GM19372 (cell line): Measurements from ENCODE around the gene SAMD11.
"Not testable (repeated sequence)": the region's sequence is repeated elsewhere in the genome, so short reads cannot be mapped to it uniquely, and the experiment has no call there.

ENCODE experiments used
- ATAC-seq: cut with Tn5 transposase; IDR thresholded peaks from one replicate; pipeline ENCODE4 v1.9.1; 2021; ENCODE audit warnings: mild to moderate bottlenecking, low read depth, moderate library complexity; ENCODE audit not compliant: unreplicated experiment

The SAMD11 gene, protein sequence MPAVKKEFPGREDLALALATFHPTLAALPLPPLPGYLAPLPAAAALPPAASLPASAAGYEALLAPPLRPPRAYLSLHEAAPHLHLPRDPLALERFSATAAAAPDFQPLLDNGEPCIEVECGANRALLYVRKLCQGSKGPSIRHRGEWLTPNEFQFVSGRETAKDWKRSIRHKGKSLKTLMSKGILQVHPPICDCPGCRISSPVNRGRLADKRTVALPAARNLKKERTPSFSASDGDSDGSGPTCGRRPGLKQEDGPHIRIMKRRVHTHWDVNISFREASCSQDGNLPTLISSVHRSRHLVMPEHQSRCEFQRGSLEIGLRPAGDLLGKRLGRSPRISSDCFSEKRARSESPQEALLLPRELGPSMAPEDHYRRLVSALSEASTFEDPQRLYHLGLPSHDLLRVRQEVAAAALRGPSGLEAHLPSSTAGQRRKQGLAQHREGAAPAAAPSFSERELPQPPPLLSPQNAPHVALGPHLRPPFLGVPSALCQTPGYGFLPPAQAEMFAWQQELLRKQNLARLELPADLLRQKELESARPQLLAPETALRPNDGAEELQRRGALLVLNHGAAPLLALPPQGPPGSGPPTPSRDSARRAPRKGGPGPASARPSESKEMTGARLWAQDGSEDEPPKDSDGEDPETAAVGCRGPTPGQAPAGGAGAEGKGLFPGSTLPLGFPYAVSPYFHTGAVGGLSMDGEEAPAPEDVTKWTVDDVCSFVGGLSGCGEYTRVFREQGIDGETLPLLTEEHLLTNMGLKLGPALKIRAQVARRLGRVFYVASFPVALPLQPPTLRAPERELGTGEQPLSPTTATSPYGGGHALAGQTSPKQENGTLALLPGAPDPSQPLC

DNA sequence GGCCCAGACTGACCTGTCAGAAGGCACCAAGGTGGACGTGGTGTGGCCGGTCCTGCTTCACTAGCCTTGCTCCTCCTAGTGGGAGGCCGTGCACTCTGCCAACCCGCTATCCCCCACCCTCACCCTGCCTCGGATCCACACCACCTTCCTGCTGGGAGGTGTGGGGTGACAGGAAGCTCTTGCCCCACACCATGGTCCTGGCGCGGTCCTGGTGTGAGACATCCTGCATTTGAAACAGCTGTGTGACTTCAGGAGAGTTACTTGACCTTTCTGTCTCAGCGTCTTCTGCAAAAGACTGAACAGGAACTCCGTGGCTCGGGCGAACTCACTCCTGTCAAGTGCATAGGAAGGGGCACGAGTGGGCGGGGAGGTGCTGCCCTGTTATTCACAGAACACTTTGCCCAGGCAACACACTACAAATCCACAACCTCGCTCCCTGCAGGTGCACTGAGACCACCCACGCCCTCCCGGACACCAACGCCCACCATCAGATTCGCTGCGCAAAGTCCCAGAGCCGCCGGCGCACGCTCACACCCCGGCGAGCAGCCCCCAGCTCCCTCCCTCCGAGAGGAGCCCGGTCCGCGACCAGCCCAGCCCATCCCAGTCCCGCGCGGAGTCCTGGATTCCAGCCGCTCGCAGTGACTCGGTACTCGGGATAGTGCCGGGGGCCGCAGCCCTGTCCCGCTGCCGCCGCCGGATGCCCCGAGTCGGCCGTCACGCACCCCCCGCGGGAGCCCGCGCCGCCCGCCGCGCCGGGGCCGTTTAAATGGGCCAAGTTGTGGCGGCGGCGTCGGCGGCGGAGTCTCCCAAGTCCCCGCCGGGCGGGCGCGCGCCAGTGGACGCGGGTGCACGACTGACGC is at the start of gene SAMD11:
SAMD11 (plus strand) TSS at position 793 of the 860 bp plus-strand sequence. CDS start 509 bp downstream, outside the sequence.
- no peak for ATAC-seq

DNA sequence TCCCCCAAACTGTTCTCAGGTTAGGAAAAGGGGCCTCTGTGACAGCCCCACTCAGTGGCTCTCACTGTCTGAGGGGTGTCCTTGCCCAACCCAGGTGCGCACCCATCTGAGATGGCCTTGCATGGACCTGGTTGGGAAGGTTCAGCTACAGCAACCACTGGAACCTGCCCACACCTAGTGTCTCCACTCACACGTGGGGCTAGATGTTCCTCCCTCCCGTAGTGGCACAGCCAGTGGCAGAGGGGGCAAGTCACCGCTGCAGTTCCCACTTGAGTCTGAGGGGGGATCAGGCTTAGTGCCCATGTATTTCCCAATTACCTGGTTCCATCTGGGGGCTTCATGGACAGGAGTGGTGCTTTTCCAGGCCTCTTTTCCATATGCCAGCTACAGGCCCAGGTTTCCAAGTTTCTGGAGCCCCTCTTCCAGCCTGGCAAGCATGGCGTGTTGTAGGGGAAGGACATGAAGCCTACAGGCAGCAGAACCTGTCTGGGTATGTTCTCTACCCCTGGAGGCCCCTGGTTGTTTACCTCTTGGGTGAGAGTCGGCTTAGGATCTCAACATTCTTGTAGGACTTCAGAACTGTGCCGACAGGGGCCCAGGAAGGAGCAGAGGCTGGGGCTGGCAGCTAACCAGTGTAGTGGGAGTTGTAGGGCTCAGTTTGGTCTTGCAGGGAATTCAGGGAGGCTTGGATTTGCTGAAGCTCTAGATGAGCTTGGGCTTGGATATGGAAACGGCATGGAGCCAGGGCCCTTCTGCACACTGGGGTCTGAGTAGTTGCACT is 47.1 kb upstream of the SAMD11 start:
- ATAC-seq = not testable (repeated sequence)

DNA sequence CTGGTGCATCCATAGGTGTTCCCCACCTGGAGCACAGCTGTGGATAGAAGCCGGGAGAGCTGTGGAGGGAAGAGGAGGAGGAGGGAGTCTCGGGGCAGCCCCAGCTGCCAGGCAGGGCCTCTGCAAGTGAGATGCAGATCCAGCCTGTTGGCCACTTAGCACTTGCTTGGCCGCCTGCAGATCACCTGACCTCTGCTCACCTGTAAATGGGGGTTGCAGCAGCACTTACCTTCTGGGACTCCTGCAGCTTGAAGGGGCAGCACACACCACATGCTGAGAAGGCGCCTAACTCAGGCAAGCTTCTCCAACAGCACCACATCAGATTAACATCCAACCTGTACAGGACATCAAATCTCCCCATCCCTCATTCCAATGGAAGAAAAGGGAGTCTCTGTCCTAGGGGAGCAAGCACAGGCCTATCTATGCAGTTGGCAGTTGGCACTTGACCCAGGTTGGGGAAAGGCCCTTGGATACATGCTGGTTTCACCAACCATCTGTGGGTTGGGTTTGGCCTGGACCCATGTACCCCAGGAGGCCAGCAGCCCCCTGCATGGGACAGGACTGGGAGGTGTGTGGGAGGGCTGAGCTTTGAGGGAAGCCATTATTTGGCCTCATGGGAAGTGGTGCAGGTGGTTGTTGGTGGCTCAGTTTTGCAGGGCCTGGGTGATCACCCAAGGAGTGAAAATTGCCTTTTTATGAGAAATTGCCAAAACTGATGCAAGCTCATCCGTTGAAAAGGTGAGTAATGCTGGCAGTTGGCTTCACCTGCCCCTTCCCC is 46.3 kb upstream of the SAMD11 start:
- ATAC-seq = not testable (repeated sequence)

DNA sequence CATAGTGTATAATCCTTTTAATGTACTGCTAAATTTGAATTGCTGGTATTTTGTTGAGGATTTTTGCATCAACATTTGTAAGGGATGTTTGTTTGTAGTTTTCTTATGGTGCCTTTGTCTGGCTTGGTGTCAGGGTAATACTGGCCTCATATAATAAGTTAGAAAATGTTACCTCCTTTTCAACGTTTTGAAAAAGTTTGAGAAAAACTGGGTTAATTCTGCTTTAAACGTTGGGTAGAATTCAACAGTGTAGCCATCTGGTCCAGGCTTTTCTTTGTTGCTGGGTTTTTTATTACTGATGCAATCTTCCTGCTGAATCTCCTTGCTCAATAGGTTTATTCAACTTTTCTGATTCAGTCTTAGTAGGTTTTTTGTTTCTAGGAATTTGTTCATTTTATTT is 43.2 kb upstream of the SAMD11 start:
- ATAC-seq = not testable (repeated sequence)

DNA sequence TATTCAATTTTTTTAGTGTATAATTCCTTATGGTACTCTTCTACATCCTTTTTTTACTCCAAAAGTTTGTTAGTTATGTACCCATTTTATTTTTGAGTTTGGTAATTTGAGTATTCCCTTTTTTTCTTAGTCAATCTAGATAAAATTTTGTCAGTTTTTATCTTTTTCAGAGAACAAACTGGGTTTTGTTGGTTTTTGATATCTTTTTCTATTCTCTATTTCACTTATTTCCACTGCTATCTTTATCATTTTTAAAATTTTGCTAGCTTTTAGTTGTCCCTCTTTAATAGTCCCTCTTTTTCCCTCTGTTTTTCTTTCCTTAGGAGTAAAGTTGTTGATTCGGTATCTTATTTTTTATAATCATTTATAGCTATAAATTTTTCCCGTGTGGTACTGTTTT is 42.8 kb upstream of the SAMD11 start:
- ATAC-seq = not testable (repeated sequence)

DNA sequence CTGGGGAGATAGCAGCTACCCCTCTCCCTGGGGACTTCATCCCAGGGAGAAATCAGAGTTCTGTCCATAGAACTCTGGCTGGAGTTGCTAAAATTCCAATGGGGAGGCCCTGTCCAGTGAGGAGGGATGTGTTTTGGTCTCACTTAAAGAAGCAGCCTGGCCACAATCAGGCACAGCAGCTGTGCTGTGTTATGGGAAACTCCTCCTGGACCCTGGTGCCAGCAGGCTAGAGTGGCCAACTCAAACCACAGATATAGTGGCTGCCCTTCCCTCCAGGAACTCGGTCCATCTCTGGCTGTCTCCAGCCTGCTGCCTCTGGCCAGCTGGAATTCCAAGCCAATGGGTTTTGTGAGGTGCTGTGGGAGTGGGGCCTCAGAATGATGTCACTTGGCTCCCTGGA is 37.4 kb upstream of the SAMD11 start:
- no peak for ATAC-seq

DNA sequence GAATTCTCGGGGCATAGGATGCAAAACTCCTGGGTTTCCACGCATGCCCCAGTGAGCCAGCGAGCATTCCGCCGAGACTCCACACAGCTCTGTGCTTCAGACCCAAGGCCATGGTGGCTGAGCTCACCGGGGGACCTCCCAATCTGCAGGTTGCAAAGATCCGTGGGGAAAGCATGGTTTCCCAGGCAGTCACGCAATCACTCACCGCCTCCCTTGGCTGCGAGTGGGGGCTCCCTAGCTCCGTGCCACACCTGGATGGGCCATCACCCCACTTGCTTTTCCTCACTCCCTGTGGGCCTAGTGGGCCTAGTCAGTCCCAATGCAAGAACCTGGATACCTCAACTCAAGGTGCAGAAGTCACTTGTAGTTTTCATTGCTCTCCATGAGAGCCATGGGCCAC is 37.0 kb upstream of the SAMD11 start:
- no peak for ATAC-seq

DNA sequence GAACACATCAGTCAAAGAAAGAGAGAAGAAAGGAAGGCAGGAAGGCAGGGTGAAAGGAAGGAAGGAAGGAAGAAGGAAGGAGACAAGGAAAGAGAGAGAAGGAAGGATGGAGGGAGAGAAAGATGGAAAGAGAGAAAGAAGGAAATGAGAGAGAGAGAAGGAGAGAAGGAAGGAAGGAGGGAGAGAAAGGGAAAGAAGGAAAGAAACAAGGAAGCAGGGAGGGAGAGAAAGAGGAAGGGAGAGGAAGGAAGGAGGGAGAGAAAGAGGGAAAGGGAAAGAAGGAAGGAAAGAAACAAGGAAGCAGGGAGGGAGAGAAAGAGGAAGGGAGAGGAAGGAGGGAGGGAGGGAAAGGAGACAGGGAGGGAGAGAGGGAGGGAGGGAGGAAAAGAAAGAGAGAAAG is 35.4 kb upstream of the SAMD11 start:
- ATAC-seq = no peak

DNA sequence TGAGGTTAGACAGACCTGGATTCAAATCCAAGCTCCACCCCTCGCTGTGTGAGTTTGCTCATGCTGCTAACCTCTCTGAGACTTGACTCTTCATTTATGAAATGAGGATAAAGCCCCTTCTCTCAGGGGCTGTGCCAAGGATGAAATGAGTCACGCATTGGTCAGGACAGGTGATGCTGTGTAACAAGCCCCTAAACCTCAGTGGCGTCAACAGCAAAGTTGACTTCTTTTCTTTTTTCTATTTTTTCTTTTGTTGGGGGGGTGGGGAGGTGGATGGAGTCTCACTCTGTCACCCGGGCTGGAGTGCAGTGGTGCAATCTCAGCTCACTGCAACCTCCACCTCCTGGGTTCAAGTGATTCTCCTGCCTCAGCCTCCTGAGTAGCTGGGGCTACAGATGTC is 33.9 kb upstream of the SAMD11 start:
- ATAC-seq = not testable (repeated sequence)

DNA sequence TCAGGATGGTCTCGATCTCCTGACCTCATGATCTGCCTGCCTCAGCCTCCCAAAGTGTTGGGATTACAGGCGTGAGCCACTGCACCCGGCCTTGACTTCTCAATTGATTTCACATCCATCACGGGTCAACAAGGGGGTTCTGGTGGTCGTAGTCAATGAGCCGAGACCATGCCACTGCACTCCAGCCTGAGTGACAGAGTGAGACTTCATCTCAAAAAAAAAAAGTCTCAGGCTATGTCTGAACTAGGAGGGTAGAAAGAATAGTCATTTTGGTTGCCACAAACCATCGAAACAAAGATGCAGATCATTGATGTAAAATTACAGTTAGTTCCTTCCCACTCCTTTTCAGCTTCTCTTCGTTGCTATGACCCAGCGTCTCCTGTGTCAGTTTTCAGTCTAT is 33.5 kb upstream of the SAMD11 start:
- not testable (repeated sequence) for ATAC-seq

DNA sequence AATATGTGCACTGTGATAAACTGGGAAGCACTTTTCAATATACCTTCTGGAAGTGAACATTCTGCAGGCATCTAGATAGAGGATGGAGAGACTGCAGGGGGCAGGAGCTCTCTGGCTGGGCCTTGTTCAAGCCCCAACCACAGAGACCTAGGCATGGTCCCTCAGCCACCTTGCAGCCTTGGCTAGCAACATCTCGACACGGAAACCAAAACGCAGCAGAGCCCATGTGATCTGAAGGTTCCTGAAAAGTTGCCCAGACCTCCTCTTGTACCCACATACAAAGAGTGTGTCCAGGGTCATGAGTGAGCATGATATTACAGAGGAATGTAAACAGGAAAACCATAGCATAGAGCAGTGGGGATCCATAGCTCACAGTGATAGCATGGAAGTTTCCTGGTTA is 33.1 kb upstream of the SAMD11 start:
- ATAC-seq = no peak

DNA sequence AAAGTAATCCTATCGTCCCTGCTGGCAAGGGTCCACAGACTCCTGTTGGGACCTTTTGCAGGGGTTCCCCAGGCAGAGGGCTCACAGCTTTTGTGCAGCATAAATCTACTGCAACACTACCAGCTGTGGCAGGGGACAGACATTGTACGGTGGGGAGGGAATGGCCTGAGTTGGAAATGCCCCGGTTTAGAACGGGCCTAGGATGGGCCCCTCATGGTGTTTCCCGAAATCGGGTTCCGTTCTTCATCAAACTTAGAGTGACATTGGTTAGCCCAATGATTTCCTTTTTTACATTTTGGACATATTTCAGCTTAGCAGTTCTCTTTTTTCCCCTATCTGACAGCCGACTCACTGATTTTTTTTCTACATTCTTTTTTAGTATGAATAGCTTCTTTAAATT is 26.5 kb upstream of the SAMD11 start:
- ATAC-seq = no peak

DNA sequence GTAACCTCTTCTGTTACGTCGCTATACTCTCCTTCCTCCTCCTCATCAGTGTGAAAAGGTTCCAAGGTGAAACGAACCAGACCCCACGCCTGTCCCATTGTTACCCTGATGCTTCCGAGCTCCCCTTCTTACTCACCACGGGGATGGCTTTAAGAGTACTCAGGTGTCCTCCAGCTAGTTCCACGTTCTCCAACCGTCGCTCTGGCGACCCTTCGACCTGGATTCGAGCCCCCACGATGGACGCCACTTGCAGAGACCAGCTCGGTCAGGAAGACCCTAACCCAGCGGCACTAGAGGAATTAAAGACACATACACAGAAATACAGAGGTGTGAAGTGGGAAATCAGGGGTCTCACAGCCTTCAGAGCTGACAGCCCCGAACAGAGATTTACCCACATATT is 25.8 kb upstream of the SAMD11 start:
- not testable (repeated sequence) for ATAC-seq

DNA sequence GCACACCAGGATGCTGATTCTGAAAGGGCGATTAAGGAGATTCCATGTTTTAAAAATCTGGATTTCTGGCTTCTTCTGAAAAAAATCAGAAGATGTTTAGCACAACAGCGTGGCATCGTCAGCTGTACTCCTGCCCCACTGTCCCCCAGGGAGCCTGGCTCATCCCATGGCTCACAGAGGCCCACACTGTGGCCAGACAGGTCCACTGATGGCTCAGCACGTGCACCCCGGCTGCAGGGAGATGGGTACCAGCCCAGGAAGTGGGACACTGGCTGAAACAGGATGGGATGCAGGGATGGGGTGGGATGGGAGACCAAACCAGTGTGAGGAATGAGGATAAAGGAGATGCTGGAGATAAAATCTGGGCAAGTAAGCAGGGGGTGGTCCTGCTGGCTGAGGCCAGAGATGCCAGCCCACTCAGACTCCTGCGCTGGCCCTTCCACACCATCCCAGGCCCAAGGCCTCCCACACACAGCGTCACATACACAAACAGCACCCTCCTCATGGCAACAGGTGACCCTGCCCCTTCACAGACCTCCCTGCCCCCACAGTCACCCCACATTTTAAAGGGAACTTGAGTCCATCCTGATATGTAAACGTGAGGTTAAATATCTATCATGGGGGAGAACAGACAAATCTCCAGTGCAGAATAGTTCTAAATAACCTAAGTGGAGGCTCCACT is 23.9 kb upstream of the SAMD11 start:
- ATAC-seq = no peak

DNA sequence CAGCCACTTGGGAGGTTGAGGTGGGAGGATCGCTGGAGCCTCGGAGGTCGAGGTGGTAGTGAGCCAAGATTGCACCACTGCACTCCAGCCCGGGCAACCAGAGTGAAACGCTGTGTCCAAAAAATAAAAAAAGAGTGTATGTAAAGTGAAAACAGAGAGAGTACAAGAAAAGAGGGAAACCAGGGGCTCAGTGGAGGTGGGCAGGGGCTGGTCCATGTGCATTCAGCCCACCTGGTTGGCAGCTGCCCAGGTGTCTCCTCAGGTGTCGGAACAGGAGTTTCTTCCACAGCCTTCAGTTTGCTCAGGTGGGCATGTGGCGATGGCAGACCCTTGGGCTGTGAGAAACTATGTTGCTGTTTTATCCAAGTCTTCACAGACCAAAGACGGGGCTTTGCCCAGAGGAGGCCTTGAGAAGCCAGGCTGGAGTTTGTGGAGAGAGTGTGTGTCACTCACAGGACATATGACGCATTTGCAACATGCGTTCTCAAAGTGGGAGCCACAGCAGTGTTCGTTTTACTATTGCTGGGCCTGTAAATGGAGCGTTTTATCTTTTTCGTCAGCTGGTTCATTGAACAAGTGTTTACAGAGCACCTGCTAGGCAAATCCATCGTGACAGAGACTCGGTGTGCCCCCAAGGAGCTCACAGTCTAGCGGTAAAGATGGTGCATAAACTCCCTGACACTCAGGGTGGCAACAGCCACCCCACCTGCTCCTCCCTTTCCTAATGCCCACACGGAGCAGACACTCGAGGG is 22.4 kb upstream of the SAMD11 start:
- ATAC-seq = no peak

DNA sequence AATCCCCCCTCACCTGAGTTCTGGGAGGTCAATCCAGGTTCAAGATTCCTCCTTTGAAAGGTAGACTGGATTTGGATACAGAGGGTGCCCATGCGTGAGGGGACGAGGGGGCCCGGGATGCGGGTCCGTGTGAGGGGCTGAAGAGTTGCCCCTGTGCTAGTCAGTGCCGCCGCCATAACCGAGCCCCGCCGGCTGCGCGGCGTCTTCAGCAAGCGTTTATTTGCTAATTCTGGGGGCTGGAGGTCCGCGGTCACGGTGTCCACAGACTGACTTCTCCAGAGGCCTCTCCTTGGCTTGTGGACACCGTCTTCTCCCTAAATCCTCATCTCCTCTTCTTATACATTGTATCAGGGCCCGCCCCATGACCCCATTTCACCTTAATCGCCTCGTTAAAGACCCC is 20.9 kb upstream of the SAMD11 start:
- ATAC-seq = no peak

DNA sequence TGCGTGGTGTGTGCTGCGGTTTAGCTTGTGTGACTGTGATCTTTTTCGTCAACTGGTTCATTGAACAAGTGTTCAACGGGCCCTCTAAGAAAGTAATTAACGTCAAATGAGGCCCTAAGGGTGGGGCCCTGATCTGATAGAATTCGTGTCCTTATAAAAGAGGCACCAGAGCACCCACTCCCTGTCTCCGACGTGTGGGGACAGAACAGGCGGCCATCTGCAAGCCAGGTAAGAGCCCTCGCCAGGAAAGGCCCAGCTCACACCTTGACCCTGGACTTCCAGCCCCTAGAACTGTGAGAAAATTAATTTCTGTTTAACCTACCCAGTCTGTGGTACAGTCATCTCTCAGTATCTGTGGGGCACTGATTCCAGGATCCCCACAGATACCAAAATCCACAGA is 20.4 kb upstream of the SAMD11 start:
- ATAC-seq = no peak

DNA sequence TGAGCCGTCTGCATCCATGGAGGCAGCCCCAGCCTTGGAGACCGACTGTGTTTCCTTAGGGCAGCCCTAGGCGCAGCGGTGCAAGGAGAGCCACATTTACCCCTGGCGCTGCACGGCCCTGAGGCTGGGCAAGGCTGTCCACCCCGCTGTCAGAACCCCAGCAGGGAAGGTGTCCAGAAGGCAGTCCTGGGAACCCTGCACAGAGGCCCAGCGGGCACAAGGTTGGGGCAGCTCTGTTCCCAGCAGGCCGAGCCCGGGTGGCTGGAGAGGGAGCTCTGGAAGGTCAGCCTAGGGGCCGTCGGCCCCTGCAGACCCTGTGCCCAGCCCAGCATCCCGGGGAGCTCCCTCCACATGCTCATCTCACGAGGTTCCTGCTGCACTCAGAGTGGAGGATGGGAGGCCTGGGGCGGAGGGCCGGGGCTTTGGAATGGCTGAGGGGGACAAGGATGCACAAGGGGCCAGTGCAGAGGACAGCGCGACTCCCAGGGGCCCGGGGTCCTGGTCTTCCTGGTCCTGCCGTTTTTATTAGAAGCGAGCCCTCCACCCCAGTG is 19.9 kb upstream of the SAMD11 start:
- ATAC-seq = no peak
